ENCODE measurements around the gene SLC7A1. TPM values are rescaled to one million over a fixed set of nuclear protein-coding genes. Genes with fewer than 3 reads are reported as not detected.

The SLC7A1 gene
- total RNA-seq, 1 experiment from 2014 or later = 32.6 TPM

GRCh38 chr13:29576581-29576980 lies 18.9 kb downstream of the SLC7A1 start:
- Histone ChIP-seq H3K4me3 (no peak overlapping the region), H3K27ac (no peak overlapping the region), H3K9me3 (replicated peaks) (no peaks in the 10 kb centered on the region), H3K27me3 (no peaks in the 10 kb centered on the region), H3K4me1 (peaks cover 13% of the 10 kb centered on the region), H3K36me3 (peaks cover 9% of the 10 kb centered on the region; the same call in 1 of the 2 replicates)
- DNase-seq = no peak

DNA sequence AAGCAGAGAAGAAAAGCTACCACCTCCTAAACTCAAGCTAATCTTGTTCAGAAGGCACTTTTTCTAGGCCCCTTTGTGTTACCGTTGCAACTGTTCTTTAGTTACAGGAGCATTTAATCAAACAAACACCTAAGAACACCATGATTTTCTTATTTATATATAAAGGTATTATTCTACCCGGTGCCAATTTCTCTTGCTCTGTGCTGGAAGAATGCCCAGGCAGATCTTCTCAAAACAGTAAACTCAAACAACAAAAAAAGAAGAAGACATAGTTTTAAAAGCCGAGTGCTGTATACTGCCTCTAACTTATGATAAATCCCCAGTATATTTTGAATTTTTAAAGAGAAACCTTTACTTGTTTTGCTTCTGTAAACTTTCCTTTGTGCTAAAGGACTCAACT lies 20.4 kb downstream of the SLC7A1 start:
- no peaks in the 10 kb centered on the region for H3K27me3 ChIP-seq
- H3K36me3 ChIP-seq = peaks cover 9% of the 10 kb centered on the region; the same call in 1 of the 2 replicates
- no peak for DNase-seq
- H3K27ac ChIP-seq = no peak overlapping the region
- H3K4me3 ChIP-seq = no peak overlapping the region
- H3K4me1 ChIP-seq = peaks cover 13% of the 10 kb centered on the region
- H3K9me3 ChIP-seq (replicated peaks) = no peaks in the 10 kb centered on the region

DNA sequence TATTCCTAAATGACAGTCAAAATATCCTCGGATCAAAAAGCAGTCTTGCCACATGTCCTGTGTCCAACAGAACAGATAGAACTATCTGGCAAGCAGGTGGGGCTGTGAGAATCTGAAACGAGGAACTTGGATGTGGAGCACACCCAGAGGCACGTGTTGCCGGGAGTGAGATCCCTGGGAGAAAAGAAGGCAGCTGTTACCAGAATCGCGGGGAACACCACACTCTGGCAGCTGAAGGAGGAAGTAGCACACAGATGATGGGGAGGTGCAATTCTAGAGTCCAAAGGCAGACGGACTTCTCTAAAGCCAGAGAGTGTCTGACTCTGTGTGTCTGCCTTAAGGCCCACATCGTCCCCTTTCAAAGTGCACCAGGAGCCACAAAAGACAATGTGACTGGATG lies 22.3 kb downstream of the SLC7A1 start:
- DNase-seq = peak; percentile 76 to 88
- H3K36me3 ChIP-seq = 0 out of 2 replicates have a peak, but pooled peaks cover 5% of the 10 kb centered on the region
- peaks cover 13% of the 10 kb centered on the region for H3K4me1 ChIP-seq
- peak overlapping the region; percentile 13; the same call in 1 of the 2 replicates for H3K27ac ChIP-seq
- H3K27me3 ChIP-seq = no peaks in the 10 kb centered on the region
- no peak overlapping the region for H3K4me3 ChIP-seq
- no peaks in the 10 kb centered on the region for H3K9me3 ChIP-seq (replicated peaks)

DNA sequence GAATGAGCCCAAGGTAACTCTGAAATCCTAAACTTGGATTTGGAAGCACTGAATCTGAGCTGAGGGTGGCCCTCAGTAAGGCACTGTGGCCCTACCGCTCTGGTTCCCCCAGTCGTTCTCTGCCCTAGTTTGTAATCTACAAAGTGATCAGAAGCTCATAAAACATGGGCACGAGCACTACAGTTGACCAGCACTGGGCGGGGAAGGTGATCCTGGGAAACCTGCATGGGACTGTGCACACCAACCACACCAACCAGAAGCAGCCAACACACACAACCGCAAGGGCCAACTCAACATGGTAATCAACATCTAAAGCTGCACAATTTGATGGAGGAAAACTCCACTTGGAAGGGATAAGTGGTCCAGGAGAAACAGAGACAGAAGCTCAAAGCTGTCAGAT lies 22.9 kb downstream of the SLC7A1 start:
- no peak for DNase-seq
- H3K4me1 ChIP-seq = peaks cover 13% of the 10 kb centered on the region
- H3K36me3 ChIP-seq = 0 out of 2 replicates have a peak, but pooled peaks cover 5% of the 10 kb centered on the region
- H3K4me3 ChIP-seq = no peak overlapping the region
- no peaks in the 10 kb centered on the region for H3K27me3 ChIP-seq
- no peaks in the 10 kb centered on the region for H3K9me3 ChIP-seq (replicated peaks)
- no peak overlapping the region for H3K27ac ChIP-seq

GRCh38 chr13:29571876-29572570 lies 23.5 kb downstream of the SLC7A1 start:
- Histone ChIP-seq H3K4me3 (no peak overlapping the region), H3K9me3 (replicated peaks) (no peaks in the 10 kb centered on the region), H3K27ac (no peak overlapping the region), H3K4me1 (peaks cover 13% of the 10 kb centered on the region), H3K27me3 (no peaks in the 10 kb centered on the region), H3K36me3 (0 out of 2 replicates have a peak, but pooled peaks cover 5% of the 10 kb centered on the region)
- DNase-seq = no peak

DNA sequence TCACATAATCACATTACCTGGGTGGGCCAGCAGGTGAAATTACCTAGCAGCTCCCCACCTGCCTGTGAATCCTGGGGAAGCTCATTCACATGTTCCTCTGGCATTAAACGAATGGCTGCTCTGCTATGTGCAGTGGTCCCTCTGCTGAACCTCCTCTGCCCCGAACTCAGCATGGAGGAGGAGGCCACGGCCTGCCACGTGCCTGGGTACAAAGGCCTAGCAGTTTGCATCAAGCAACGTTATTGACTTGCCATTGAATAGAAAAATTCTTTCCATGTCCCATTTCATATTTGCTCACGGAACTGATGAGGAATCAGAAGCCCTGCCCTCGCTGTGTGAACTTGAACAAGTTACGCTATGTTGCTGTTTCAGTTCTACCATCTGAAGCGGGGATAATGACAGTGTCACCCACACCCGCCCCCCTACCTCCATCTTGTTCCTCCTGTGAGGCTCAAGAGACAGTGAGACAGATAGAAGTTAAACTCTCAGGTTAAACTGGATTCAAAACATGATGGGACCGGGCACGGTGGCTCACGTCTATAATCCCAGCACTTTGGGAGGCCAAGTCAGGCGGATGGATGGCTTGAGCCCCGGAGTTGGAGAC lies 25.3 kb downstream of the SLC7A1 start:
- Histone ChIP-seq H3K27ac (no peak overlapping the region), H3K27me3 (no peaks in the 10 kb centered on the region), H3K36me3 (0 out of 2 replicates have a peak, but pooled peaks cover 4% of the 10 kb centered on the region), H3K4me1 (peaks cover 13% of the 10 kb centered on the region), H3K4me3 (no peak overlapping the region), H3K9me3 (replicated peaks) (no peaks in the 10 kb centered on the region)
- DNase-seq = no peak

DNA sequence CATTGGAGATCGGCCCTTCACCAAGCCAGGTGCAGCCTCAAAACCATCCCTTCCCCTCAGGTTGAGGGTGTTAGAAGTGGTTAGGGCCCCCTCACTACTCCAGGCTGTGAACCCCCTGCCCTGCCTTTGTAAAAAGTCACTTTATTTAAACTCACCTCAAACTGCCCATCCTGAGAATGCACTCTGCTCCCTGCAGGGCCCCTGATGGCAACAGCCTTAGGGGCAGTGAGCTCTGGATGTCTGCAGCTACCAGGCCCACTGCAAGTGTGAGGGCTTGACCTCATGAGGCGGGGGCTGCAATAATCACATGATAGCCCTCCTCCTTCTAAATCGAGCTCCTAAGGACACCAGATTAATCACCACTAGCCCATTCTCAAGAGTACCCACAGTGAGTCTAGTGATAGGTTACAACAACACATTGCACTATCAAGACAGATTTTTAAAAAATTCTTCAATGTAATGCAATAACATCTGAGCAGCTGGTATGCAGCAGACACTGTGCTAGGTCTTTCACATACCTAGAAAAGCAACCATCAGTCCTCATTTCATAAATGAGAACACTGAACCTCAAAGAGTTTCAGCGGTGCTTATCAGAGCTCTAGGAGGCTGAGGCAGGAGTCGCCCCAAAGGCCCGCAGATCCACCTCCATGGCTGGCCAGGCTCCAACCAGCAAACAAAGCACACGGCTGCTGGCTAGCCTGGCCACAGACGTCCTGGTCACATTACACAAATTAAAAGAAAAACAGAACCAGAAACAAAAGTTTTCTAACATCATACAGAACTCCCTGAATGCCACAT lies 26.0 kb downstream of the SLC7A1 start:
- H3K36me3 ChIP-seq = no peaks in the 10 kb centered on the region
- no peak overlapping the region for H3K4me3 ChIP-seq
- no peak overlapping the region for H3K27ac ChIP-seq
- H3K4me1 ChIP-seq = peaks cover 13% of the 10 kb centered on the region
- H3K9me3 ChIP-seq (replicated peaks) = no peaks in the 10 kb centered on the region
- H3K27me3 ChIP-seq = no peaks in the 10 kb centered on the region
- DNase-seq = no peak

- Histone ChIP-seq H3K27me3 (no peaks in the 10 kb centered on the region), H3K36me3 (no peaks in the 10 kb centered on the region), H3K4me1 (peaks cover 10% of the 10 kb centered on the region), H3K9me3 (replicated peaks) (no peaks in the 10 kb centered on the region), H3K27ac (no peak overlapping the region), H3K4me3 (no peak overlapping the region)
- no peak for DNase-seq
Measured at GRCh38 chr13:29568731-29569130, 26.8 kb downstream of the SLC7A1 start.

DNA sequence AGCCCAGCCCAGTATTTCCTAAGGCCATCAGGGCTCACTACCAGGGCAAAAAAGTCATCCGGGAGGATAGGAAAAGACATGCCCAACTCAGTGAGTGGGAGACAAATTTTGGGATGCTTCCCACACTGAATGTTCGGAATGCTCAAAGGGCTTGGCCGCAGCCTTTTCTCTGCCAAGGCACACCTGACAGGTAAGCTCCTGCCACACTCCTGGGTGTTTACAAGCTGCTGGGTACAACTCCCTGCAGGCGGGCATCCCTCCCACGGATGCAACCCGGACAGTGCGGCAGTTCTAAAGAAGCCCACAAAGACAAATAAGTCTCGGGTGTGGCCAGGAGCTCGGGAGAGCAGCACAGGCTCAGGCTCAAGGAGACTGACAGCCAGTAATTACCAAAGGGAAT lies 28.1 kb downstream of the SLC7A1 start:
- H3K4me3 ChIP-seq = no peak overlapping the region
- 0 out of 2 replicates have a peak, but pooled peaks cover 2% of the 10 kb centered on the region for H3K36me3 ChIP-seq
- no peak for DNase-seq
- H3K27me3 ChIP-seq = no peaks in the 10 kb centered on the region
- H3K4me1 ChIP-seq = no peaks in the 10 kb centered on the region
- no peaks in the 10 kb centered on the region for H3K9me3 ChIP-seq (replicated peaks)
- no peak overlapping the region for H3K27ac ChIP-seq

- Histone ChIP-seq H3K4me3 (no peak overlapping the region), H3K27me3 (no peaks in the 10 kb centered on the region), H3K4me1 (no peaks in the 10 kb centered on the region), H3K27ac (no peak overlapping the region), H3K36me3 (0 out of 2 replicates have a peak, but pooled peaks cover 2% of the 10 kb centered on the region), H3K9me3 (replicated peaks) (no peaks in the 10 kb centered on the region)
- DNase-seq = no peak
Measured at GRCh38 chr13:29566206-29566605, 29.3 kb downstream of the SLC7A1 start.

- H3K27ac ChIP-seq = no peak overlapping the region
- no peaks in the 10 kb centered on the region for H3K9me3 ChIP-seq (replicated peaks)
- no peaks in the 10 kb centered on the region for H3K27me3 ChIP-seq
- no peak for DNase-seq
- peaks cover 2% of the 10 kb centered on the region; the same call in 1 of the 2 replicates for H3K36me3 ChIP-seq
- H3K4me1 ChIP-seq = no peaks in the 10 kb centered on the region
- H3K4me3 ChIP-seq = no peak overlapping the region
Measured at GRCh38 chr13:29564818-29565217, 30.7 kb downstream of the SLC7A1 start.

- H3K4me3 ChIP-seq = no peak overlapping the region
- H3K4me1 ChIP-seq = no peaks in the 10 kb centered on the region
- H3K27ac ChIP-seq = no peak overlapping the region
- DNase-seq = no peak
- no peaks in the 10 kb centered on the region for H3K27me3 ChIP-seq
- peaks cover 2% of the 10 kb centered on the region; the same call in 1 of the 2 replicates for H3K36me3 ChIP-seq
- H3K9me3 ChIP-seq (replicated peaks) = no peaks in the 10 kb centered on the region
Measured at GRCh38 chr13:29564373-29564772, 31.1 kb downstream of the SLC7A1 start.

DNA sequence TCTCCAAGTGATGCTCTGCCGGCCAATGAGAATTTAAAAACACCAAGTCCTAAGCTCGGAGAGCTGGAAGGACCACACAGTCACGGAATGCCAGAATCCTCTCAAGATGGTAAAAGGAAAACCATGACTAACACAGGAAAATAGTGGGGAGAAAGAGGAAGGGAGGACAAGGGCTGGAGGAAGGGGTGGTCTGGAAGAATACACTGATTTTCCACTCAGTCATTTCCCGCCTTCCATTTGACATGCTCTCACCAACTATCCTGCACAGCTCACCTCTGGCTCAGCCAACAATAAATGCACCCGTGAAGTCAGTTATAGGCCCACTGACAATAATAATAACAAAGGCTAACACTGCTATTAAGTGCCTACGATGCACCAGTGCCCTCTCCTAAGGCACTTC lies 31.5 kb downstream of the SLC7A1 start:
- H3K36me3 ChIP-seq = peaks cover 2% of the 10 kb centered on the region; the same call in 1 of the 2 replicates
- no peaks in the 10 kb centered on the region for H3K27me3 ChIP-seq
- no peak for DNase-seq
- no peak overlapping the region for H3K4me3 ChIP-seq
- no peaks in the 10 kb centered on the region for H3K9me3 ChIP-seq (replicated peaks)
- H3K4me1 ChIP-seq = no peaks in the 10 kb centered on the region
- no peak overlapping the region for H3K27ac ChIP-seq

DNA sequence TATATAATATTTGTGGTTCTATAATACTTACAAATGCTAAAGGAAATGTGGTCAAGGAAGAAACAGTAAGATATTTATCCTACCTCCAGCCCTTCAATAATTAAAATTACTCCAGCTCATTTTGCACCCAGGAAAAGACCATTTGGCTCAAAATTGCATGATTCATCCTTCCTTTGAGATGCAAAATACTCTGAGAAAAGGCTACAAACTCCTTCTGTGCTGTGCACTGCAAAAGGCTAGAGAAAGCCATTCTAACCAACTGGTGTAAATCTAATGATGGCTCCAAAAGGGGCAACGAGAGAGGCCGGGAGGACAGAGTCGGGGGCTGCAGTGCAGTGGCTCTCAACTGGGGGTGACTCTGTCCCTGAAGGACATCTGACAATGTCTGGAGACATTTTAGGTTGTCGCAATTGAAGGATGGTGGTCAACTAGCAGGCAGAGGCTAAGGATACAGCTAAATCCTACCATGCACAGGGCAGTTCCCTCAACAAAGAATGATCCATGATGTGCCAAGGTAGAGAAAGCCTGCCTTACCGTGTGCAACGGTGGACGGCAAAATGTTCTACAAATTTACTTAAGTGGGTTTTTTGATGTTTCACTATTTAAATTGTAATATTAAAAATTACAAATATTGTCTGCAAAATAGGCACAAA lies 32.6 kb downstream of the SLC7A1 start:
- Histone ChIP-seq H3K9me3 (replicated peaks) (no peaks in the 10 kb centered on the region), H3K4me3 (no peak overlapping the region), H3K27me3 (no peaks in the 10 kb centered on the region), H3K36me3 (peaks cover 2% of the 10 kb centered on the region; the same call in 1 of the 2 replicates), H3K27ac (no peak overlapping the region), H3K4me1 (no peaks in the 10 kb centered on the region)
- DNase-seq = no peak
